ENCODE data around the gene HOXA7.

Gene HOXA7

GRCh38 chr7:27133409-27134231 lies 22.9 kb downstream of the HOXA7 start:
- DNase-seq (ENCODE audit: low read depth): no peak

GRCh38 chr7:27132978-27133377 lies 23.5 kb downstream of the HOXA7 start:
- no peak for DNase-seq (ENCODE audit: low read depth)

GRCh38 chr7:27132214-27132613 lies 24.3 kb downstream of the HOXA7 start:
- no peak for DNase-seq (ENCODE audit: low read depth)

GRCh38 chr7:27131390-27131819 lies 25.1 kb downstream of the HOXA7 start:
- no peak for DNase-seq (ENCODE audit: low read depth)

- DNase-seq (ENCODE audit: low read depth): no peak
Observed at GRCh38 chr7:27130540-27131389, 25.7 kb downstream of the HOXA7 start, which contains the start of gene HOXA4. HOXA4 (minus strand) TSS chr7:27130757; CDS start chr7:27130733, 24 bp downstream.

- DNase-seq (ENCODE audit: low read depth): no peak
Observed at GRCh38 chr7:27129729-27130539, 26.5 kb downstream of the HOXA7 start.

- no peak for DNase-seq (ENCODE audit: low read depth)
Observed at GRCh38 chr7:27128776-27129728, 27.4 kb downstream of the HOXA7 start.

GRCh38 chr7:27128034-27128433 lies 28.4 kb downstream of the HOXA7 start:
- DNase-seq (ENCODE audit: low read depth): no peak

GRCh38 chr7:27126596-27127327 lies 29.7 kb downstream of the HOXA7 start:
- DNase-seq (ENCODE audit: low read depth): no peak

- no peak for DNase-seq (ENCODE audit: low read depth)
Observed at GRCh38 chr7:27125986-27126394, 30.5 kb downstream of the HOXA7 start.

- no peak for DNase-seq (ENCODE audit: low read depth)
Observed at GRCh38 chr7:27124902-27125689, 31.4 kb downstream of the HOXA7 start.

GRCh38 chr7:27124096-27124901 lies 32.2 kb downstream of the HOXA7 start:
- DNase-seq (ENCODE audit: low read depth): no peak

GRCh38 chr7:27123477-27124053 lies 32.9 kb downstream of the HOXA7 start:
- no peak for DNase-seq (ENCODE audit: low read depth)

GRCh38 chr7:27123007-27123476 lies 33.4 kb downstream of the HOXA7 start:
- DNase-seq (ENCODE audit: low read depth): no peak

GRCh38 chr7:27122077-27122910 lies 34.2 kb downstream of the HOXA7 start:
- no peak for DNase-seq (ENCODE audit: low read depth)

- no peak for DNase-seq (ENCODE audit: low read depth)
Observed at GRCh38 chr7:27121684-27122076, 34.8 kb downstream of the HOXA7 start.

GRCh38 chr7:27119412-27119911 lies 37.0 kb downstream of the HOXA7 start:
- DNase-seq (ENCODE audit: low read depth): no peak

Measured in HS-5 (cell line).